C4-2B (cell line): ENCODE data around the gene CREBRF.

Experiments used
- H3K27ac ChIP-seq: fragments of 450-650 bp; 2 replicates; pipeline ENCODE4 v1.5.1; 2017
- CTCF ChIP-seq: fragments of 450-650 bp; conservative IDR thresholded peaks from 2 replicates; pipeline ENCODE4 v1.5.1; 2017; ENCODE audit warnings: mild to moderate bottlenecking
- ZFX ChIP-seq: fragments of 450-650 bp; IDR thresholded peaks from 2 replicates; pipeline ENCODE4 v1.6.1; 2017

Gene CREBRF

GRCh38 chr5:173053041-173053440 lies 3.1 kb upstream of the CREBRF start:
- TF ChIP-seq CTCF, result no peak
- no peak for TF ChIP-seq ZFX
- no peak overlapping the region for H3K27ac ChIP-seq

GRCh38 chr5:173055042-173055721 lies 970 bp upstream of the CREBRF start:
- TF ChIP-seq ZFX (no peak), CTCF (no peak)
- peak overlapping the region; percentile 75; the same call in 1 of the 2 replicates for H3K27ac ChIP-seq

- no peak for TF ChIP-seq ZFX
- no peak for TF ChIP-seq CTCF
- H3K27ac ChIP-seq, result peak overlapping the region; percentile 75
Measured at GRCh38 chr5:173055722-173055982, 500 bp upstream of the CREBRF start.

GRCh38 chr5:173056783-173057061 lies 570 bp downstream of the CREBRF start:
- TF ChIP-seq CTCF (no peak), ZFX (no peak)

GRCh38 chr5:173057062-173057924 lies 1.1 kb downstream of the CREBRF start:
- H3K27ac ChIP-seq, result peak overlapping the region; percentile 75
- TF ChIP-seq ZFX (0 out of 2 replicates have a peak, but pooled peaks have one; percentile 21), CTCF (no peak; the same call in 1 of the 2 replicates)

More at GRCh38 chr5:173056783-173057061, 570 bp downstream of the CREBRF start:
- H3K27ac ChIP-seq, result peak overlapping the region; percentile 75

- no peak for TF ChIP-seq CTCF
- TF ChIP-seq ZFX, result no peak
- no peak overlapping the region for H3K27ac ChIP-seq
Measured at GRCh38 chr5:173062141-173062540, 6.0 kb downstream of the CREBRF start.

- TF ChIP-seq ZFX, result no peak
- TF ChIP-seq CTCF, result no peak
- H3K27ac ChIP-seq, result no peak overlapping the region
Measured at GRCh38 chr5:173065155-173065554, 9.0 kb downstream of the CREBRF start.
